DND-41 (cell line): ENCODE measurements around the gene NUP50.

ENCODE experiments used
- CTCF ChIP-seq: IDR thresholded peaks from 2 replicates; pipeline ENCODE4 v1.5.1; 2012; ENCODE audit warnings: borderline replicate concordance, low read length, moderate library complexity, mild to moderate bottlenecking; ENCODE audit not compliant: poor library complexity, severe bottlenecking; ENCODE audit errors: extremely low read depth
- EZH2 ChIP-seq: IDR thresholded peaks from 3 replicates; pipeline ENCODE4 v1.6.1; 2012; ENCODE audit warnings: borderline replicate concordance, low read depth, mild to moderate bottlenecking, moderate library complexity, low read length, inconsistent platforms; ENCODE audit not compliant: severe bottlenecking

GRCh38 chr22:45212992-45213751 is 49.4 kb downstream of the NUP50 start:
- TF ChIP-seq CTCF (no peak), EZH2 (no peak)
